Transverse colon (tissue), 4 donors: ENCODE measurements around the gene DIAPH3. TPM values are rescaled to one million over a fixed set of nuclear protein-coding genes. Genes with fewer than 3 reads are reported as not detected.
A peak's percentile ranks its signal among the peaks of the same experiment; 100 is the strongest.

Experiments
- DNase-seq: peaks from one replicate; pipeline ENCODE4 v3.0.0-alpha.2; 2019
- H3K27ac ChIP-seq, 4 donors: fragments of 200-600 bp; sonication (generic); 2 replicates each; pipeline ENCODE4 v1.5.1; 2016 to 2018; ENCODE audit warnings: inconsistent platforms in 4 of 4
- H3K27me3 ChIP-seq: fragments of 200-600 bp; sonication (generic); 2 replicates; pipeline ENCODE4 v1.5.1; 2017; ENCODE audit warnings: inconsistent platforms
- H3K36me3 ChIP-seq, 4 donors: fragments of 200-600 bp; sonication (generic); 2 replicates each; pipeline ENCODE4 v1.5.1; 2017 to 2019; ENCODE audit warnings: inconsistent platforms in 4 of 4
- H3K4me1 ChIP-seq, 4 donors: fragments of 200-600 bp; sonication (generic); 2 replicates each; pipeline ENCODE4 v1.5.1; 2017 to 2020; ENCODE audit warnings: inconsistent platforms in 4 of 4
- H3K4me3 ChIP-seq, 4 donors: fragments of 200-600 bp; sonication (generic); 1 replicate in 1 of 4; 2 replicates in 3 of 4; pipeline versions ENCODE4 v1.5.1 to v1.6.1; 2017 to 2019; ENCODE audit warnings: inconsistent platforms in 4 of 4
- H3K9me3 ChIP-seq, 2 donors: fragments of 200-600 bp; sonication (generic); 2 replicates each; pipeline ENCODE4 v1.5.1; 2017 to 2019; ENCODE audit warnings: inconsistent platforms in 2 of 2
- CTCF ChIP-seq, 5 experiments: fragments of 200-600 bp in 3 of 5; fragments of 450-650 bp in 2 of 5; sonication (generic) in 3 of 5; IDR thresholded peaks; 1 replicate in 2 of 5; 2 replicates in 3 of 5; pipeline ENCODE4 v1.5.1; 2016 to 2017; ENCODE audit warnings: antibody characterized with exemption in 5 of 5, inconsistent platforms in 3 of 5, mild to moderate bottlenecking in 2 of 5, moderate library complexity in 1 of 5
- EP300 ChIP-seq: sonication (generic); formaldehyde crosslinking; IDR thresholded peaks from one replicate; pipeline ENCODE4 v1.6.1; 2017; ENCODE audit warnings: antibody characterized with exemption, low read depth
- POLR2A ChIP-seq: fragments of 450-650 bp; IDR thresholded peaks from one replicate; pipeline ENCODE4 v1.6.1; 2016; ENCODE audit warnings: antibody characterized with exemption, mild to moderate bottlenecking, moderate library complexity
- POLR2AphosphoS5 ChIP-seq, 3 donors: sonication (generic); formaldehyde crosslinking; IDR thresholded peaks; one replicate each; pipeline ENCODE4 v1.6.1; 2016; ENCODE audit warnings: antibody characterized with exemption in 3 of 3
- WGBS, 2 donors: methylation state at CpG; one replicate each; pipeline ENCODE4 v1.1.5; 2018; ENCODE audit warnings: low coverage in 1 of 2; 5-methylcytosine and 5-hydroxymethylcytosine counted together
- in situ Hi-C, 4 donors: fragments of 200-750 bp; cut with MboI; loops; one replicate each; pipeline versions ENCODE4 v1.15.0 to v1.15.1; 2017; ENCODE audit warnings: low sequenced_read_pairs in 3 of 4, low pct_ligation_motif_present in 1 of 4, low pct_unique_long_range_greater_than_20kb in 1 of 4
- intact Hi-C: fragments of 100-400 bp; cut with DNase I; formaldehyde crosslinking; loops from one replicate; pipeline ENCODE4 v1.15.1; 2023; ENCODE audit warnings: low total_unique reads
- total RNA-seq, 4 donors: library from RNA; depleted of rRNA; stranded (reverse); fragments of >200 nt; gene quantifications; one replicate each; pipeline ENCODE4 v1.1.0, GENCODE V29; 2016

Gene DIAPH3
- total RNA-seq, 4 donors from 2014 or later = 0.95 to 1.6 (median 1.2) TPM

DNA sequence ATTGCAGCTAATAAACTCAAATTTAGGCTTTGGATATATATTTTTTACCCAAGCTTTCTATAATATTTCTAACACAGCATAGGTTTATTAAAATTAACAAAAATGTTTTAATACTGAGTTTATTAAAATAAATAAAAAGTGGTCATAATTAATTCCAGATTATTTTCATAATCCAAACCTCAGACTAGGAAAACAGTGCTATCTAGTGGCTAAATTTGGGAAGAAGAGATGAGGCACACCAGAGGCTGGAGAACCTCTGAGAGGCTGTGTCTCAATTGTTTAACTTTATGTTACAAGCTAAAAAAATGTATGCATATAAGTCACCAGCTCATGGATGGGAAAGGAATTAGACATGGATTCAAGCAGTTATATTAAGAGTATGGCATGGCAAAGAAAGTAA lies 392.5 kb downstream of the DIAPH3 start:
- intact Hi-C loops (no loop called here), in situ Hi-C loops (no loop called here)
- TF ChIP-seq POLR2A (no peak), EP300 (no peak), CTCF (IDR thresholded peaks at IDR 0.05) (peak in 3 of 5 experiments; percentile 13 to 27 (median 14))
- H3K36me3 ChIP-seq = no peaks in the 10 kb centered on the region
- no peak overlapping the region for H3K27ac ChIP-seq
- no peaks in the 10 kb centered on the region for H3K27me3 ChIP-seq
- no peaks in the 10 kb centered on the region for H3K4me1 ChIP-seq
- H3K9me3 ChIP-seq = no peaks in the 10 kb centered on the region
- no peak for DNase-seq
- no peak overlapping the region for H3K4me3 ChIP-seq

DNA sequence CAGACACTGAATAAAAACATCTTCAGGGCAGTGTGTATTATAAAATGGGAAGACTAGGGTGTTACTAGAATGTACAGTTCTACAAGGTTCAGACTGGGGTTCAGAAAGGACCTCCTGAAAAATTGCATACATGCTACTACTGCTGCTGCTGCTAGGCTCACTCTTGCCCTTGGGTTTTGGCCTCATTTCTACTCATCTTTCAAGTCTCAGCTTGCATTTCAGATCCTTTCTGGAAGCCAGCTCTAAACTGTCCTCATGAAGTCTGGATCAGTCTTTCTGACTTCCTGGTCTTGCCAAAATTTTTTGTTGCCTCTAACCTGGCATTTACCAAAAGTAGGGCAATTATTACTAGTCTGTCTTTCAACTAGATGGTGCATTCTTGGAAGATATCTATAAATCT lies 393.3 kb downstream of the DIAPH3 start:
- Histone ChIP-seq H3K27me3 (no peaks in the 10 kb centered on the region), H3K4me3 (no peak overlapping the region), H3K4me1 (no peaks in the 10 kb centered on the region), H3K36me3 (no peaks in the 10 kb centered on the region), H3K9me3 (no peaks in the 10 kb centered on the region), H3K27ac (no peak overlapping the region)
- DNase-seq = no peak
- intact Hi-C loops (no loop called here), in situ Hi-C loops (no loop called here)
- TF ChIP-seq EP300 = no peak

DNA sequence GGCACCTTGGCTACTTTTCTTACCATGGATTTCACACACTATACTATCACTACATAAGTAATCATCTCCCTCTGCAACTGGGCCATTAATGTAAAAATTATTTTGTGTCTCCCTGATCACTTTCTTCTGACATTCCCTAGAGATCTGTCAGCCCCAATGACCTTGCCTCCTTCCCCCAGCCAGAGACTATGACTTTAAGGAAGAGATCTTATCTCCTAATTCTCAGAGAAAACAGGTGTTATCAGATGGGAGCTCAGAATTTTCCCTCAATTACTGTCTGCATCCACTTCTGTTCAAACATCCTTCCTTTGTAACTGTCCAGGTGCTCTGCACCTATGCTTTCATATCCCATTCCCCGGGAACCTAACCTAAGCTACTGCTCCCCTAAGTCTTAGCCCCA lies 397.5 kb downstream of the DIAPH3 start:
- no peak for DNase-seq
- intact Hi-C loops = no loop called here
- Histone ChIP-seq H3K27me3 (no peaks in the 10 kb centered on the region), H3K4me1 (no peaks in the 10 kb centered on the region), H3K36me3 (no peaks in the 10 kb centered on the region), H3K9me3 (no peaks in the 10 kb centered on the region), H3K27ac (no peak overlapping the region), H3K4me3 (no peak overlapping the region)
- TF ChIP-seq POLR2AphosphoS5 (IDR thresholded peaks at IDR 0.05) (no peak), POLR2A (no peak), EP300 (no peak), CTCF (IDR thresholded peaks at IDR 0.05) (no peak)
- 88 to 96% methylated on average over 1 of the region's 1 CpG for WGBS, 2 donors
- in situ Hi-C loops = no loop called here

- Histone ChIP-seq H3K27me3 (no peaks in the 10 kb centered on the region), H3K4me3 (no peak overlapping the region), H3K36me3 (no peaks in the 10 kb centered on the region), H3K4me1 (no peaks in the 10 kb centered on the region), H3K9me3 (no peaks in the 10 kb centered on the region), H3K27ac (no peak overlapping the region)
- intact Hi-C loops = no loop called here
- TF ChIP-seq POLR2A = no peak
- no peak for TF ChIP-seq POLR2AphosphoS5 (IDR thresholded peaks at IDR 0.05)
- TF ChIP-seq EP300 = no peak
- no peak for TF ChIP-seq CTCF (IDR thresholded peaks at IDR 0.05)
- DNase-seq = no peak
- in situ Hi-C loops = no loop called here
Observed at GRCh38 chr13:59755632-59756290, 408.0 kb downstream of the DIAPH3 start.

GRCh38 chr13:59754411-59754810 lies 409.3 kb downstream of the DIAPH3 start:
- no peak for DNase-seq
- H3K4me1 ChIP-seq = no peaks in the 10 kb centered on the region
- H3K36me3 ChIP-seq = no peaks in the 10 kb centered on the region
- no peaks in the 10 kb centered on the region for H3K9me3 ChIP-seq
- intact Hi-C loops (no loop called here), in situ Hi-C loops (no loop called here)
- TF ChIP-seq POLR2A (no peak), POLR2AphosphoS5 (IDR thresholded peaks at IDR 0.05) (no peak), EP300 (no peak), CTCF (IDR thresholded peaks at IDR 0.05) (no peak)
- 75 to 79% methylated on average over 2 of the region's 2 CpGs for WGBS, 2 donors
- H3K27me3 ChIP-seq = no peaks in the 10 kb centered on the region
- H3K4me3 ChIP-seq = no peak overlapping the region
- H3K27ac ChIP-seq = no peak overlapping the region
